GM08714 (cell line): ENCODE measurements around the gene ZNF512.
A peak's percentile ranks its signal among the peaks of the same experiment; 100 is the strongest.
"Not testable (repeated sequence)": the region's sequence is repeated elsewhere in the genome, so short reads cannot be mapped to it uniquely, and the experiment has no call there.

Experiments used
- H3K4me3 ChIP-seq: fragments of 200-500 bp; sonication (Bioruptor generic); 2 replicates; pipeline ENCODE4 v1.5.1; 2014; ENCODE audit warnings: mild to moderate bottlenecking, low read length, inconsistent platforms
- ZNF274 ChIP-seq: IDR thresholded peaks from 2 replicates; pipeline ENCODE4 v1.6.1; 2012; ENCODE audit warnings: mild to moderate bottlenecking, low read depth, low read length

Gene ZNF512, protein sequence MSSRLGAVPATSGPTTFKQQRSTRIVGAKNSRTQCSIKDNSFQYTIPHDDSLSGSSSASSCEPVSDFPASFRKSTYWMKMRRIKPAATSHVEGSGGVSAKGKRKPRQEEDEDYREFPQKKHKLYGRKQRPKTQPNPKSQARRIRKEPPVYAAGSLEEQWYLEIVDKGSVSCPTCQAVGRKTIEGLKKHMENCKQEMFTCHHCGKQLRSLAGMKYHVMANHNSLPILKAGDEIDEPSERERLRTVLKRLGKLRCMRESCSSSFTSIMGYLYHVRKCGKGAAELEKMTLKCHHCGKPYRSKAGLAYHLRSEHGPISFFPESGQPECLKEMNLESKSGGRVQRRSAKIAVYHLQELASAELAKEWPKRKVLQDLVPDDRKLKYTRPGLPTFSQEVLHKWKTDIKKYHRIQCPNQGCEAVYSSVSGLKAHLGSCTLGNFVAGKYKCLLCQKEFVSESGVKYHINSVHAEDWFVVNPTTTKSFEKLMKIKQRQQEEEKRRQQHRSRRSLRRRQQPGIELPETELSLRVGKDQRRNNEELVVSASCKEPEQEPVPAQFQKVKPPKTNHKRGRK

GRCh38 chr2:27582695-27583389, at the start of gene ZNF512:
ZNF512 (plus strand) TSS chr2:27583042; CDS start chr2:27583113, 71 bp downstream.
- TF ChIP-seq ZNF274 = no peak
- H3K4me3 ChIP-seq = peak within 1 kb of the TSS; percentile 99

DNA sequence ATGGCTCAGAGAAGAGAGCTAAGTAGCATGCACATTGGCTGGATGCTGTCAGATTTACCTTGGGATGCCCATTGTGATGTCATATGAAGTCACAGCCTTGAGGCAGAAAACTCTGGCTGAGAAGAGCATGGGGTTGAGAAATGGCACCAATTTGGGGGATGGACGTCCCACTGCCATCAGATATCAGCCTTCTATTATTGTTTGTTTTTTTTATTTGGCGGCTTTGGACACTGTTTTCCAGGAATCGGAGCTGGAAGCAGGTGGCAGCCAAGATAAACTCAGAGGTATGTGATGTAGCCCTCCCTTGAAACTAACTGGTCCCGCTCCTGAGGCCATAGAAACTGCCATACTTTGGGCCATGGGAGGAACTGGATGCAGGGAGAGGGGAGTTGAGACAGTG, 45.6 kb upstream of the ZNF512 start:
- TF ChIP-seq ZNF274 = no peak
- no peak overlapping the region for H3K4me3 ChIP-seq

- H3K4me3 ChIP-seq = not testable (repeated sequence)
Measured at GRCh38 chr2:27538839-27539450, 43.9 kb upstream of the ZNF512 start.

DNA sequence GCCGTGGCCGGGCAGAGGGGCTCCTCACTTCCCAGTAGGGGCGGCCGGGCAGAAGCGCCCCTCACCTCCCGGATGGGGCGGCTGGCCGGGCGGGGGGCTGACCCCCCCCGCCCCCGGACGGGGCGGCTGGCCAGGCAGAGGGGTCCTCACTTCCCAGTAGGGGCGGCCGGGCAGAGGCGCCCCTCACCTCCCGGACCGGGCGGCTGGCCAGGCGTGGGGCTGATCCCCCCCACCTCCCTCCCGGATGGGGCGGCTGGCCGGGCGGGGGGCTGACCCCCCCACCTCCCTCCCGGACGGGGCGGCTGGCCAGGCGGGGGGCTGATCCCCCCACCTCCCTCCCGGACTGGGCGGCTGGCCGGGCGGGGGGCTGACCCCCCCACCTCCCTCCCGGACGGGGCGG, 43.2 kb upstream of the ZNF512 start:
- H3K4me3 ChIP-seq = not testable (repeated sequence)

- H3K4me3 ChIP-seq = no peak overlapping the region
- TF ChIP-seq ZNF274 = no peak
Measured at GRCh38 chr2:27544143-27544821, 38.6 kb upstream of the ZNF512 start.

- no peak for TF ChIP-seq ZNF274
- H3K4me3 ChIP-seq = no peak overlapping the region
Measured at GRCh38 chr2:27545348-27546141, 37.3 kb upstream of the ZNF512 start.

- H3K4me3 ChIP-seq = no peak overlapping the region
- no peak for TF ChIP-seq ZNF274
Measured at GRCh38 chr2:27549303-27549702, 33.5 kb upstream of the ZNF512 start.

DNA sequence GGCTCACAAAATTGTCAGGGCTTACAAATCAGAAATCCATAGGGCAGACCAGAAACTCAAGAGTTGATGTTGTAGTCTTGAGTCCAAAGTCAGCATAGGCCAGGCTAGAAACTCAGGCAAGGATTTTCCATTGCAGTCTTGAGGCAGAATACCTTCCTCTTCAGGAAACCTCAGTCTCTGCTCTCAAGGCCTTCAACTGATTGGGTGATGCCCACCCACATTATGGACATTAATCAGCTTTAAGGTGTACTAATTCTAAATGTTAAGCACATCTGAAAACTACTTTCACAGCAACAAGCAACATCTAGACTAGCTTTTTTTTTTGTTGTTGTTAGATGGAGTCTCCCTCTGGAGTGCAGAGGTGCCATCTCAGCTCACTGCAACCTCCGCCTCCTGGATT, 31.3 kb upstream of the ZNF512 start:
- no peak for TF ChIP-seq ZNF274

GRCh38 chr2:27552941-27553340, 29.9 kb upstream of the ZNF512 start:
- TF ChIP-seq ZNF274 = no peak
- H3K4me3 ChIP-seq = no peak overlapping the region

More for the DNA sequence above, 31.3 kb upstream of the ZNF512 start:
- no peak overlapping the region for H3K4me3 ChIP-seq

DNA sequence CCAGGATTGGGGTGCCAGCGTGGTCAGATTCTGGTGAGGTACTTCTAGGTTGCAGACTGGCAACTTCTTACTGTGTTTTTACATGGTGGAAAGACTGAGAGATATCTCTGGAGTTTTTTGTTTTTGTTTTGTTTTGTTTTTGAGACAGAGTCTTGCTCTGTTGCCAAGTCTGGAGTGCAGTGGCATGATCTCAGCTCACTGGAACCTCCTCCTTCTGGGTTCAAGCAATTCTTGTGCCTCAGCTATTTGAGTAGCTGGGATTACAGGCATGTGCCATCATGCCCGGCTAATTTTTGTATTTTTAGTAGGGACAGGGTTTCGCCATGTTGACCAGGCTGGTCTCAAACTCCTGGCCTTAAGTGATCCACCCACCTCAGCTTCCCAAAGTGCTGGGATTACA, 28.4 kb upstream of the ZNF512 start:
- H3K4me3 ChIP-seq = not testable (repeated sequence)

DNA sequence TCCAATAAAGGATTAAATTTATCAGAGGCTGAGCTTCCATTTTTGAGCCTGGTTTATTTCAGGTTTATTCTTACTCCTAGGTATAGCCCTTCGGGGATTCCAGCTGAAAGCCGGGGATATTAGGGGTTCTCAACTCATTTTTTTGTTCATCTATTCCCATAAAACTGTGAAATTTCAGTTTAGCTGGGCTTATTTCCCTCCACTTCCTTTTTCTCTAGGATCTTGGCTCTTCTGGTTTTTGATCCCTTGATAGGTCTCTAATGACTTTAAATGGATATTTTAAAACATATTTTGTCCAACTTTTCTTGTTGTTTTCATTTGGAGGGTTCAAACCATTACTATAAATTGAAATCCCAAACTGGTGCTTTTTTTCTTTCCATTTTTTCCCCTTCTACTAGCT, 23.6 kb upstream of the ZNF512 start:
- TF ChIP-seq ZNF274 = no peak
- H3K4me3 ChIP-seq = no peak overlapping the region

- no peak for TF ChIP-seq ZNF274
- no peak overlapping the region for H3K4me3 ChIP-seq
Measured at GRCh38 chr2:27561060-27561459, 21.8 kb upstream of the ZNF512 start.

- no peak for TF ChIP-seq ZNF274
- H3K4me3 ChIP-seq = no peak overlapping the region
Measured at GRCh38 chr2:27566628-27567027, 16.2 kb upstream of the ZNF512 start.
